Endothelial cell of umbilical vein (primary cell): ENCODE data around the gene SLIT2. TPM values are rescaled to one million over a fixed set of nuclear protein-coding genes. Genes with fewer than 3 reads are reported as not detected.

ENCODE experiments used
- BruUV-seq: library from RNA; stranded (reverse); fragments of 400-500 nt; replicated peaks from 2 replicates; lab custom pipeline; 2021; lab: Mats Ljungman, UMichigan
- CTCF ChIA-PET: fragments of 300-600, 350-600 bp; sonication (Branson Sonifier 250); formaldehyde crosslinking; loops from one replicate; lab custom pipeline; 2021; ENCODE audit warnings: antibody characterized with exemption, inconsistent platforms; lab: Charles Lee
- POLR2A ChIA-PET: fragments of 300-600, 350-600 bp; sonication (Branson Sonifier 250); formaldehyde crosslinking; loops from one replicate; lab custom pipeline; 2021; ENCODE audit warnings: antibody characterized with exemption, inconsistent platforms; lab: Charles Lee
- DNase-seq: peaks from one replicate; pipeline ENCODE4 v3.0.0-alpha.2; 2011; ENCODE audit warnings: low read depth, low spot score
- FAIRE-seq: peaks from 2 replicates; lab custom pipeline; 2011; peaks lifted over from hg19 to GRCh38; lab: Jason Lieb, UNC
- H2AFZ ChIP-seq: 2 replicates; pipeline ENCODE4 v1.6.0; 2012; ENCODE audit warnings: low read depth, low read length, control low read depth, inconsistent platforms
- H3K27ac ChIP-seq: 2 replicates; pipeline ENCODE4 v1.5.1; 2011; ENCODE audit warnings: low read depth, mild to moderate bottlenecking, control low read depth, low read length, moderate library complexity; ENCODE audit not compliant: insufficient read depth
- H3K27me3 ChIP-seq, 2 experiments: 2 replicates each; pipeline versions ENCODE4 v1.6.0 to v1.6.1; 2011; ENCODE audit warnings: low read length in 2 of 2, mixed read lengths in 1 of 2; ENCODE audit not compliant: control insufficient read depth in 2 of 2, insufficient read depth in 2 of 2
- H3K36me3 ChIP-seq, 2 experiments: 2 replicates in 1 of 2; 3 replicates in 1 of 2; pipeline ENCODE4 v1.5.1; 2011; ENCODE audit warnings: low read length in 2 of 2, mild to moderate bottlenecking in 1 of 2, moderate library complexity in 1 of 2; ENCODE audit not compliant: control insufficient read depth in 2 of 2, insufficient read depth in 2 of 2; ENCODE audit errors: extremely low read depth in 1 of 2
- H3K4me1 ChIP-seq: 3 replicates; pipeline ENCODE4 v1.5.1; 2011; ENCODE audit warnings: mild to moderate bottlenecking, low read length; ENCODE audit not compliant: control insufficient read depth, insufficient read depth; ENCODE audit errors: extremely low read depth
- H3K4me2 ChIP-seq: 2 replicates; pipeline ENCODE4 v1.6.1; 2011; ENCODE audit warnings: low read length, control low read depth, mixed read lengths; ENCODE audit not compliant: insufficient read depth
- H3K4me3 ChIP-seq, 3 experiments: fragments of 200-600 bp in 1 of 3; sonication (generic), shearing (Covaris generic) in 1 of 3; replicated peaks in 1 of 3; 2 replicates each; pipeline ENCODE4 v1.5.1; 2011 to 2016; ENCODE audit warnings: control low read depth in 3 of 3, low read length in 3 of 3, mild to moderate bottlenecking in 2 of 3, inconsistent platforms in 1 of 3, low read depth in 1 of 3, moderate library complexity in 1 of 3; ENCODE audit not compliant: insufficient read depth in 1 of 3
- H3K79me2 ChIP-seq: 2 replicates; pipeline ENCODE4 v1.6.0; 2012; ENCODE audit warnings: low read length, inconsistent platforms; ENCODE audit not compliant: control insufficient read depth, insufficient read depth
- H3K9ac ChIP-seq: replicated peaks from 2 replicates; pipeline ENCODE3; 2011; ENCODE audit warnings: low read length, control low read depth; ENCODE audit not compliant: insufficient read depth; ENCODE audit errors: extremely low read depth
- H3K9me1 ChIP-seq: replicated peaks from 3 replicates; pipeline ENCODE4 v1.6.0; 2011; ENCODE audit warnings: mild to moderate bottlenecking, low read length; ENCODE audit not compliant: control insufficient read depth, insufficient read depth; ENCODE audit errors: extremely low read depth
- H3K9me3 ChIP-seq: replicated peaks from 2 replicates; pipeline ENCODE4 v1.5.1; 2012; ENCODE audit warnings: low read length, inconsistent platforms; ENCODE audit not compliant: control insufficient read depth, insufficient read depth
- H4K20me1 ChIP-seq: replicated peaks from 2 replicates; pipeline ENCODE3; 2011; ENCODE audit warnings: mild to moderate bottlenecking, low read length; ENCODE audit not compliant: control insufficient read depth, insufficient read depth; ENCODE audit errors: extremely low read depth
- EZH2 ChIP-seq: IDR thresholded peaks from 2 replicates; pipeline ENCODE4 v1.6.1; 2012; ENCODE audit warnings: borderline replicate concordance, low read depth, mild to moderate bottlenecking, moderate library complexity, low read length, inconsistent platforms; ENCODE audit not compliant: severe bottlenecking
- FOS ChIP-seq: IDR thresholded peaks from 2 replicates; pipeline ENCODE4 v1.6.1; 2011; ENCODE audit warnings: mild to moderate bottlenecking, low read length, moderate library complexity, borderline replicate concordance; ENCODE audit not compliant: insufficient read depth
- JUN ChIP-seq: IDR thresholded peaks from 2 replicates; pipeline ENCODE4 v1.6.1; 2011; ENCODE audit warnings: borderline replicate concordance, low read depth; ENCODE audit not compliant: insufficient read length, insufficient read depth
- MYC ChIP-seq: IDR thresholded peaks from one replicate; pipeline ENCODE4 v1.6.1; 2011; ENCODE audit warnings: mild to moderate bottlenecking, low read depth, low read length
- POLR2A ChIP-seq: IDR thresholded peaks from 2 replicates; pipeline ENCODE4 v1.6.1; 2012; ENCODE audit warnings: low read depth, mild to moderate bottlenecking, control low read depth, low read length
- dilution Hi-C: fragments of 300-500 bp; cut with MboI; formaldehyde crosslinking; loops from one replicate; pipeline ENCODE4 v1.15.0; 2019; ENCODE audit warnings: low sequenced_read_pairs; ENCODE audit not compliant: extremely low pct_ligation_motif_present
- intact Hi-C: fragments of 100-400 bp; cut with micrococcal nuclease; formaldehyde crosslinking; loops from one replicate; pipeline ENCODE4 v1.10.0; 2022
- polyA plus RNA-seq, 4 experiments: library from polyadenylated mRNA; depleted of rRNA in 3 of 4; stranded (reverse) in 3 of 4; unstranded in 1 of 4; fragments of >200 nt; gene quantifications; 2 replicates each; pipeline versions ENCODE4 v1.2.1 to v1.2.3, GENCODE V29; 2011 to 2012; ENCODE audit warnings: missing spikeins in 1 of 4
- total RNA-seq: library from RNA; stranded (reverse); gene quantifications from 2 replicates; pipeline ENCODE4 v1.2.3, GENCODE V29; 2021
- TF ChIP-seq, protein P1 (sequence below), 2 donors: IDR thresholded peaks; 1 replicate in 1 of 2; 2 replicates in 1 of 2; pipeline ENCODE4 v1.5.1; 2011; ENCODE audit warnings: low read length in 2 of 2, mild to moderate bottlenecking in 2 of 2, moderate library complexity in 2 of 2, control low read depth in 1 of 2, inconsistent platforms in 1 of 2, low read depth in 1 of 2; ENCODE audit not compliant: insufficient read depth in 1 of 2; ENCODE audit errors: extremely low read depth in 1 of 2
- TF ChIP-seq, protein P2 (sequence below): IDR thresholded peaks from 2 replicates; pipeline ENCODE4 v1.6.1; 2011; ENCODE audit not compliant: insufficient read depth, insufficient read length

The SLIT2 gene
- total and polyA plus RNA-seq, 2 donors (not counting 3 experiments of a cell fraction or from before 2014, with no cell fraction given): 9.3 to 22.2 TPM

GRCh38 chr4:20271950-20272349 is 20.2 kb downstream of the SLIT2 start:
- H2AFZ ChIP-seq: no peak overlapping the region
- DNase-seq (no peak), FAIRE-seq (no peak)
- no peak overlapping the region for H3K4me2 ChIP-seq
- CTCF ChIA-PET: interaction anchor here (0.5 to 1.5 kb wide), 3 partner anchors 25 to 1115 kb away, joined by 3 to 4 read pairs (median 4); no protein-coding TSS in a partner anchor
- H3K27ac ChIP-seq: no peak overlapping the region
- no peaks in the 10 kb centered on the region for H3K9me3 ChIP-seq
- no peak overlapping the region for H3K9ac ChIP-seq
- no peaks in the 10 kb centered on the region for H3K36me3 ChIP-seq
- no peaks in the 10 kb centered on the region for H4K20me1 ChIP-seq
- no TSS peak for BruUV-seq
- H3K79me2 ChIP-seq: no peaks in the 10 kb centered on the region
- dilution Hi-C loops: no loop called here
- intact Hi-C loops: no loop called here
- H3K9me1 ChIP-seq: no peaks in the 10 kb centered on the region
- TF ChIP-seq EZH2 (no peak), POLR2A (no peak), FOS (no peak), MYC (no peak), JUN (no peak)
- TF ChIP-seq, protein P1, sequence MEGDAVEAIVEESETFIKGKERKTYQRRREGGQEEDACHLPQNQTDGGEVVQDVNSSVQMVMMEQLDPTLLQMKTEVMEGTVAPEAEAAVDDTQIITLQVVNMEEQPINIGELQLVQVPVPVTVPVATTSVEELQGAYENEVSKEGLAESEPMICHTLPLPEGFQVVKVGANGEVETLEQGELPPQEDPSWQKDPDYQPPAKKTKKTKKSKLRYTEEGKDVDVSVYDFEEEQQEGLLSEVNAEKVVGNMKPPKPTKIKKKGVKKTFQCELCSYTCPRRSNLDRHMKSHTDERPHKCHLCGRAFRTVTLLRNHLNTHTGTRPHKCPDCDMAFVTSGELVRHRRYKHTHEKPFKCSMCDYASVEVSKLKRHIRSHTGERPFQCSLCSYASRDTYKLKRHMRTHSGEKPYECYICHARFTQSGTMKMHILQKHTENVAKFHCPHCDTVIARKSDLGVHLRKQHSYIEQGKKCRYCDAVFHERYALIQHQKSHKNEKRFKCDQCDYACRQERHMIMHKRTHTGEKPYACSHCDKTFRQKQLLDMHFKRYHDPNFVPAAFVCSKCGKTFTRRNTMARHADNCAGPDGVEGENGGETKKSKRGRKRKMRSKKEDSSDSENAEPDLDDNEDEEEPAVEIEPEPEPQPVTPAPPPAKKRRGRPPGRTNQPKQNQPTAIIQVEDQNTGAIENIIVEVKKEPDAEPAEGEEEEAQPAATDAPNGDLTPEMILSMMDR (IDR thresholded peaks at IDR 0.05; ENCODE audit: extremely low read depth in 1 of 2, insufficient read depth in 1 of 2, low read depth in 1 of 2, low read length in 2 of 2): no peak
- TF ChIP-seq, protein P2, sequence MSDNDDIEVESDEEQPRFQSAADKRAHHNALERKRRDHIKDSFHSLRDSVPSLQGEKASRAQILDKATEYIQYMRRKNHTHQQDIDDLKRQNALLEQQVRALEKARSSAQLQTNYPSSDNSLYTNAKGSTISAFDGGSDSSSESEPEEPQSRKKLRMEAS: no peak
- POLR2A ChIA-PET: no interaction called here
- H3K27me3 ChIP-seq: no peaks in the 10 kb centered on the region
- H3K4me1 ChIP-seq: no peaks in the 10 kb centered on the region
- no peak overlapping the region for H3K4me3 ChIP-seq
